BLaER1 treated with 17β-estradiol and CSF1 and Interleukin-3, amounts not matched to agents 10 nM and 100 nM (cell line): ENCODE data around the gene DUSP5.

ENCODE experiments used
- H3K27ac ChIP-seq, 11 experiments: shearing (Covaris generic); formaldehyde crosslinking; 2 replicates each; pipeline ENCODE4 v1.8.1; 2022
- H3K27me3 ChIP-seq, 11 experiments: shearing (Covaris generic); formaldehyde crosslinking; 2 replicates each; pipeline ENCODE4 v1.8.1; 2022
- H3K36me3 ChIP-seq, 11 experiments: shearing (Covaris generic); formaldehyde crosslinking; 2 replicates each; pipeline ENCODE4 v1.8.1; 2022
- H3K4me1 ChIP-seq, 10 experiments: shearing (Covaris generic); formaldehyde crosslinking; 2 replicates each; pipeline ENCODE4 v1.8.1; 2022
- H3K4me2 ChIP-seq, 11 experiments: shearing (Covaris generic); formaldehyde crosslinking; 2 replicates each; pipeline ENCODE4 v1.8.1; 2022
- H3K4me3 ChIP-seq, 10 experiments: shearing (Covaris generic); formaldehyde crosslinking; 2 replicates each; pipeline ENCODE4 v1.8.1; 2022
- H3K9ac ChIP-seq, 11 experiments: shearing (Covaris generic); formaldehyde crosslinking; 2 replicates each; pipeline ENCODE4 v1.8.1; 2022
- H3K9me3 ChIP-seq, 11 experiments: shearing (Covaris generic); formaldehyde crosslinking; replicated peaks in 1 of 11; 2 replicates each; pipeline ENCODE4 v1.8.1; 2022
- H4K20me1 ChIP-seq, 11 experiments: shearing (Covaris generic); formaldehyde crosslinking; 2 replicates each; pipeline ENCODE4 v1.8.1; 2022
- Cebpa-rat ChIP-seq, 11 experiments: shearing (Covaris generic); IDR thresholded peaks; 2 replicates each; pipeline ENCODE4 v1.8.1; 2022

Gene DUSP5

GRCh38 chr10:110513949-110514348, 16.2 kb downstream of the DUSP5 start:
- Histone ChIP-seq H4K20me1 (peaks cover 0 to 15% (median 0%) of the 10 kb centered on the region in 11 experiments; a peak in 2 of 22 replicates), H3K27me3 (no peaks in the 10 kb centered on the region), H3K4me2 (peak overlapping the region in 1 of 11 experiments; percentile 82; a peak in 3 of 22 replicates), H3K4me3 (no peak overlapping the region), H3K36me3 (peaks cover 0 to 62% (median 24%) of the 10 kb centered on the region in 11 experiments; a peak in 14 of 22 replicates), H3K4me1 (peaks cover 0 to 48% (median 19%) of the 10 kb centered on the region in 10 experiments; a peak in 16 of 20 replicates), H3K9me3 (peaks cover 0 to 24% (median 0%) of the 10 kb centered on the region in 11 experiments; a peak in 4 of 22 replicates), H3K9ac (no peak overlapping the region), H3K27ac (peak overlapping the region in 1 of 11 experiments; percentile 80; a peak in 1 of 22 replicates)
- no peak for TF ChIP-seq Cebpa-rat (IDR thresholded peaks at IDR 0.05)

GRCh38 chr10:110514848-110515247, 17.1 kb downstream of the DUSP5 start:
- Histone ChIP-seq H3K9ac (no peak overlapping the region), H3K4me1 (peaks cover 0 to 41% (median 19%) of the 10 kb centered on the region in 10 experiments; a peak in 16 of 20 replicates), H3K9me3 (peaks cover 0 to 23% (median 0%) of the 10 kb centered on the region in 11 experiments; a peak in 4 of 22 replicates), H3K27ac (no peak overlapping the region), H3K4me2 (no peak overlapping the region), H3K4me3 (no peak overlapping the region), H3K27me3 (no peaks in the 10 kb centered on the region), H3K36me3 (peaks cover 0 to 53% (median 23%) of the 10 kb centered on the region in 11 experiments; a peak in 14 of 22 replicates), H4K20me1 (peaks cover 0 to 6% (median 0%) of the 10 kb centered on the region in 11 experiments; a peak in 2 of 22 replicates)
- TF ChIP-seq Cebpa-rat (IDR thresholded peaks at IDR 0.05): no peak

DNA sequence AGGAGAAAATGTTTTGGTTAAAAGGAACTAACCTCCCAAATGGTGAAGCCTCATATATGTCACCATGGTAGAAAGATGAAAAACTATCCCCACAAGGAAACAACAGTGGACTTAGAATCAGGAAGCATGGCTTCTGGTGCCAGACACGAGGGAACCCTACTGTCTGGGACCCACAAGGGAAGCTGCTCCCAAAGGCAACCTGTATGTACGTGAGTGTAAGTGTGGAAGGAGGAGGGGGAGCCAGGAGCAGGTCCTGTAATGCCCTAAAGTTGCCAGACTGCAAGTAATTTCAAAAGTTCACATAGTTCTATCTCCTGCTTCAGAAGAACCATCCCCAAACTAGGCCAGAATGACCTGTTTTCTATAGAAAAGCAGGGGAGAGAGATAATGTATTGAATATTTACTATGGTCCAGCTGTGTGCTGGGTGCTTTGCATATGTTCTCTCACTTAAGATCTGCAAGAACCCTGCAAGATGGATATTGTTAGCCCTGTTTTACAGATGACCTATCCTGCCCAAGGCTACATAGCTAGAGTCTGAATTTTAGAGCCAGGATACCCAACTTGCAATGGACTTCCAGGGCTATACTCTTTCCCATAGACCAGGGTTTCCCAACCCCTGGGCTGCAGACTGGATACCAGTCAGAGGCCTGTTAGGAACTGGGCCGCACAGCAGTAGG, 19.2 kb downstream of the DUSP5 start:
- Histone ChIP-seq H3K4me1 (peaks cover 0 to 23% (median 13%) of the 10 kb centered on the region in 10 experiments; a peak in 16 of 20 replicates), H4K20me1 (no peaks in the 10 kb centered on the region; a peak in 2 of 22 replicates), H3K4me2 (no peak overlapping the region), H3K27ac (no peak overlapping the region), H3K9ac (no peak overlapping the region), H3K4me3 (no peak overlapping the region), H3K36me3 (peaks cover 0 to 35% (median 2%) of the 10 kb centered on the region in 11 experiments; a peak in 8 of 22 replicates), H3K9me3 (peaks cover 0 to 9% (median 0%) of the 10 kb centered on the region in 11 experiments; a peak in 2 of 22 replicates), H3K27me3 (no peaks in the 10 kb centered on the region)
- TF ChIP-seq Cebpa-rat (IDR thresholded peaks at IDR 0.05): no peak

GRCh38 chr10:110522365-110522988, 24.8 kb downstream of the DUSP5 start:
- Histone ChIP-seq H3K9ac (no peak overlapping the region), H3K36me3 (0 out of 22 replicates have a peak, but pooled peaks cover 0 to 3% (median 0%) of the 10 kb centered on the region in 11 experiments), H3K27me3 (no peaks in the 10 kb centered on the region), H3K4me2 (no peak overlapping the region), H3K9me3 (no peaks in the 10 kb centered on the region), H4K20me1 (no peaks in the 10 kb centered on the region), H3K27ac (no peak overlapping the region), H3K4me3 (no peak overlapping the region), H3K4me1 (peaks cover 0 to 34% (median 14%) of the 10 kb centered on the region in 10 experiments; a peak in 15 of 20 replicates)
- no peak for TF ChIP-seq Cebpa-rat (IDR thresholded peaks at IDR 0.05)

DNA sequence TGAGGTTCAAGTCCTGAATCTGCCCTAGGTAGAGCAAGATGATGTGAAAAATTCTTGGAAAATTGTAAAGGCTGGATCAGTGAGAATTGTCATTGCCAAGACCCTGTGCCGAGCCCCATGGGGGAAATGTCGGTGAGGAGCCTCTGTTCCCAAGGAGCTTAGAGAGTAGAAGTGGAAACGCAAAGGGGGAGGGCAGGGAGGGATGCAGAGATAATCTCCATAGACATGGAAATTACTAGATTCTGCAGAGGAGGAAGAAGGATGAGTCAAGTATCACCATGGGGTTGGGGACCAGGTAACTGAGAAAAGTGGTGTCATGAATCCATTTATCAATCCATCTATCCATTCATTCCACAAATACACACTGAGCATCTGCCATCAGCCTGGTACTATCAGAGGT, 26.0 kb downstream of the DUSP5 start:
- Histone ChIP-seq H3K9ac (no peak overlapping the region), H3K9me3 (no peaks in the 10 kb centered on the region), H3K4me3 (no peak overlapping the region), H3K27me3 (no peaks in the 10 kb centered on the region), H3K36me3 (0 out of 22 replicates have a peak, but pooled peaks cover 0 to 3% (median 0%) of the 10 kb centered on the region in 11 experiments), H3K4me2 (peak overlapping the region in 1 of 11 experiments; percentile 80; a peak in 1 of 22 replicates), H3K4me1 (peaks cover 12 to 47% (median 26%) of the 10 kb centered on the region in 10 experiments), H4K20me1 (no peaks in the 10 kb centered on the region), H3K27ac (no peak overlapping the region)
- no peak for TF ChIP-seq Cebpa-rat (IDR thresholded peaks at IDR 0.05)

GRCh38 chr10:110524179-110524858, 26.6 kb downstream of the DUSP5 start:
- Histone ChIP-seq H3K9ac (no peak overlapping the region), H3K27ac (no peak overlapping the region), H3K4me3 (no peak overlapping the region), H4K20me1 (no peaks in the 10 kb centered on the region), H3K4me2 (peak overlapping the region in 3 of 11 experiments; percentile 79 to 81 (median 80); a peak in 4 of 22 replicates), H3K36me3 (0 out of 22 replicates have a peak, but pooled peaks cover 0 to 3% (median 0%) of the 10 kb centered on the region in 11 experiments), H3K27me3 (no peaks in the 10 kb centered on the region), H3K4me1 (peaks cover 18 to 53% (median 32%) of the 10 kb centered on the region in 10 experiments), H3K9me3 (no peaks in the 10 kb centered on the region)
- TF ChIP-seq Cebpa-rat (IDR thresholded peaks at IDR 0.05): no peak

- Histone ChIP-seq H3K27ac (no peak overlapping the region), H3K36me3 (0 out of 22 replicates have a peak, but pooled peaks cover 0 to 3% (median 0%) of the 10 kb centered on the region in 11 experiments), H4K20me1 (no peaks in the 10 kb centered on the region), H3K4me2 (peak overlapping the region in 4 of 11 experiments; percentile 72 to 81 (median 80); a peak in 8 of 22 replicates), H3K4me3 (no peak overlapping the region), H3K27me3 (peaks cover 0 to 3% (median 0%) of the 10 kb centered on the region in 11 experiments; a peak in 1 of 22 replicates), H3K9ac (no peak overlapping the region), H3K9me3 (no peaks in the 10 kb centered on the region), H3K4me1 (peaks cover 23 to 58% (median 37%) of the 10 kb centered on the region in 10 experiments)
- TF ChIP-seq Cebpa-rat (IDR thresholded peaks at IDR 0.05): no peak
Measured at GRCh38 chr10:110524859-110525232, 27.1 kb downstream of the DUSP5 start.

DNA sequence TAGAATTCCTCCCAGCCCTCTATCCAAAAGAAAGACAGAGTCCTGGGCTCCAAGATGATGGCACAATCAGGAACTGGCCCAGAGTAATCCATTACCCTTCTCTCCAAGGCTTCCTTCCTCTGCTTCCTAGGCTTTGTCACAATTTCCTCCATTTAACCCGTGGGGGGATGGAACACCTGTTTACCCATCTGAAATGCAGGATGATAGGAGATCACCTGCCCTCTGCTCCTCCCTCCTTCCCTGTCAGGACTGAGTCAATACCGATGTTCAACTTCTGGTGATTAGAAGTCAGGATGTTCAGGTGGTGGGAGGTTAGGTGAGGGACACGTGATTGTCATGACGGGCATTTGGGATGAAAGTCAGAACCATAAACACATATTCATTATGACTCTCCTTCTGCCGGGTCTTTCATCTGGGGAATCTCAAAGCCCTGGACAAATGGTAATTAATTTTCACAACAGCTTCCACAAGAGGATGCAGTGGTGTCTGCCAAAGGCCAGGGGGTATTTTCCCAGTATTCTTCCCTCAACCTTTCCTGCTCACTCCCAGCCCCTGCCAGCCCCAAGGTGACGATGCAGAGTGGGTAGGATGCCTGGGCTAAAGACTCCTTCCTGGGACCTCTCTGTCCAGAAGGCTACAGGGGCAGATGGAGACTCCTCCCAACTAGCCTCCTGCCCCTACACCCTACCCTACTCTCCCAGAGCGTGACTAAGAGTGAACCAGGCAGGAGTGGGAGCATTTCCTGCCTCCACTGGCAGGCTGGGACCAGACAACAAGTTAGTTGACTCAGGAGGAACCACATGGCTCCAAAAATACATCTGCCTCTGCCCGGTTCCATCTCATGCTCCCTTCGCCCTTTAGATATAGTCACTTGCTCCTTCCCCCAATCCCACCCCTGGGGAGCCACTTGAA, 27.9 kb downstream of the DUSP5 start:
- Histone ChIP-seq H3K4me2 (peak overlapping the region; percentile 19 to 81 (median 44); a peak in 17 of 22 replicates), H3K9me3 (no peaks in the 10 kb centered on the region), H4K20me1 (no peaks in the 10 kb centered on the region), H3K27ac (peak overlapping the region in 2 of 11 experiments; percentile 1 to 7; a peak in 1 of 22 replicates), H3K36me3 (0 out of 22 replicates have a peak, but pooled peaks cover 0 to 3% (median 0%) of the 10 kb centered on the region in 11 experiments), H3K27me3 (peaks cover 3 to 7% (median 5%) of the 10 kb centered on the region in 11 experiments; a peak in 14 of 22 replicates), H3K4me3 (no peak overlapping the region), H3K9ac (no peak overlapping the region), H3K4me1 (peaks cover 28 to 64% (median 43%) of the 10 kb centered on the region in 10 experiments)
- TF ChIP-seq Cebpa-rat (IDR thresholded peaks at IDR 0.05): no peak
